Effector memory CD8-positive, alpha-beta T cell (primary cell): Measurements from ENCODE around the gene CROCC.
"Not testable (repeated sequence)": the region's sequence is repeated elsewhere in the genome, so short reads cannot be mapped to it uniquely, and the experiment has no call there.

ENCODE experiments used
- ATAC-seq: fragments of 150-1000 bp; cut with Tn5 transposase; replicated peaks from 2 replicates; pipeline ENCODE4 v1.10.0; 2021; ENCODE audit warnings: mild to moderate bottlenecking, moderate library complexity
- DNase-seq, 3 experiments: peaks; one replicate each; pipeline ENCODE4 v3.0.0; 2021
- H3K27ac Mint-ChIP-seq, 2 donors: one replicate each; pipeline ENCODE4 v1.8.0; 2022; ENCODE audit warnings: mild to moderate bottlenecking in 2 of 2, mixed read lengths in 2 of 2, moderate library complexity in 2 of 2
- H3K27me3 Mint-ChIP-seq, 2 donors: one replicate each; pipeline ENCODE4 v1.8.0; 2022; ENCODE audit warnings: mixed read lengths in 2 of 2
- H3K36me3 Mint-ChIP-seq: one replicate; pipeline ENCODE4 v1.8.0; 2022; ENCODE audit warnings: mild to moderate bottlenecking, moderate library complexity, mixed read lengths; ENCODE audit not compliant: insufficient read depth
- H3K4me1 Mint-ChIP-seq, 2 donors: one replicate each; pipeline ENCODE4 v1.8.0; 2022; ENCODE audit warnings: low read depth in 2 of 2, mixed read lengths in 2 of 2
- H3K4me3 Mint-ChIP-seq, 2 donors: one replicate each; pipeline ENCODE4 v1.8.0; 2022; ENCODE audit warnings: mild to moderate bottlenecking in 2 of 2, mixed read lengths in 2 of 2, moderate library complexity in 2 of 2
- H3K9me3 Mint-ChIP-seq, 2 donors: one replicate each; pipeline ENCODE4 v1.8.0; 2022; ENCODE audit warnings: mixed read lengths in 2 of 2

Gene CROCC

GRCh38 chr1:16948282-16948891 is 26.7 kb downstream of the CROCC start:
- H3K27ac Mint-ChIP-seq, H3K27me3 Mint-ChIP-seq, H3K4me1 Mint-ChIP-seq, H3K4me3 Mint-ChIP-seq, DNase-seq, H3K36me3 Mint-ChIP-seq, ATAC-seq, H3K9me3 Mint-ChIP-seq: not testable (repeated sequence)

GRCh38 chr1:16949026-16949425 is 27.3 kb downstream of the CROCC start:
- ATAC-seq, H3K27ac Mint-ChIP-seq, H3K4me1 Mint-ChIP-seq, H3K9me3 Mint-ChIP-seq, DNase-seq, H3K27me3 Mint-ChIP-seq, H3K36me3 Mint-ChIP-seq, H3K4me3 Mint-ChIP-seq: not testable (repeated sequence)

DNA sequence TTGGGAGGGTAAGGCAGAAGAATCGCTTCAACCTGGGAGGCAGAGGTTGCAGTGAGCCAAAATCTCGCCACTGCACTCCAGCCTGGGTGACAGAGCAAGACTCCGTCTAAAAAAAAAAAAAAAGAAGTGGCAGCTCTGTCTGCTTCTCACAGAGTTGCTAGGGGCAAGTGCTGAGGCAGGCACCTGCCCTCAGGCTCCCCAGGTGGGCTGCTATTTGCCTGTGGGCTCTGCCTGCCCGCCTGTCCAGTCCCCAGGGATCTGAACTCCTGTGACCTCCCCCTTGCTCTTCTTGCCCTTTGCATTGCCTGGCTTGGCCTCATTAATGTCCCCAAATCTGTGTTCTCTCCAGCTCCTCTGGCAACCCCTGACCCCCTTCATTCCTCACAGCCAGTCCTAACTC is 30.6 kb downstream of the CROCC start:
- not testable (repeated sequence) for H3K27ac Mint-ChIP-seq, H3K4me3 Mint-ChIP-seq, H3K36me3 Mint-ChIP-seq, DNase-seq, H3K27me3 Mint-ChIP-seq, H3K9me3 Mint-ChIP-seq, ATAC-seq, H3K4me1 Mint-ChIP-seq

DNA sequence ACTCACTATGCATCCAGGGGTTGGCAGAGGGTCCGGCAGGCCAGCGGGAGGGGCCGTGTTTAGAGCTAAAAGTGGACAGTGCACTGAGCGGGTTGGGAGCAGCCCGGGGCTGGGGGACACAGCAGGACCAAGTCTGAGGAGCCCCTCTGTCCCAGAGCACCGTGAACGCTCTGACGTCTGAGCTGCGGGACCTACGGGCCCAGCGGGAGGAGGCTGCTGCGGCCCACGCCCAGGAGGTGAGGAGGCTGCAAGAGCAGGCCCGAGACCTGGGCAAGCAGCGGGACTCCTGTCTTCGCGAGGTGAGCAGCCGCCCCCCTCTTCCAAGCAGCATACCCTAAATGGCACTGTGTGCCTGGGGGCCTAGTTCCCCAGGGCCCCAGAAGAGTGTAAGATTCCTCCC is 32.8 kb downstream of the CROCC start:
- no peak for ATAC-seq
- no peaks in the 10 kb centered on the region for H3K9me3 Mint-ChIP-seq
- no peak for DNase-seq
- H3K36me3 Mint-ChIP-seq, result no peaks in the 10 kb centered on the region
- H3K27ac Mint-ChIP-seq, result no peak overlapping the region
- H3K4me1 Mint-ChIP-seq, result peaks cover 4 to 6% of the 10 kb centered on the region in 2 donors
- no peaks in the 10 kb centered on the region for H3K27me3 Mint-ChIP-seq
- no peak overlapping the region for H3K4me3 Mint-ChIP-seq

DNA sequence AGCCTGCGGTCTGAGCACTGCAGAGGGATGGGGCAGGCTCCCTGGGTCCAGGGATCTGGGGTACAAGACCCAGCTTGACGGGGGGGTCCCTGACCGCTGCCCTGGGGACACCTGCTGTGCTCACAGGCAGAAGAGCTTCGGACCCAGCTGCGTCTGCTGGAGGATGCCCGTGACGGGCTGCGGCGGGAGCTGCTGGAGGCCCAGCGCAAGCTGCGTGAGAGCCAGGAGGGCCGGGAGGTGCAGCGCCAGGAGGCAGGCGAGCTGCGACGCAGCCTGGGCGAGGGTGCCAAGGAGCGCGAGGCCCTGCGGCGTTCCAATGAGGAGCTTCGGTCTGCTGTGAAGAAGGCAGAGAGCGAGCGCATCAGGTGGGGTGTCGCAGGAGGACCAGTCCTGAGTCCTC is 33.5 kb downstream of the CROCC start:
- Mint-ChIP-seq H3K27me3 (no peaks in the 10 kb centered on the region), H3K36me3 (no peaks in the 10 kb centered on the region), H3K27ac (no peak overlapping the region), H3K4me3 (no peak overlapping the region), H3K9me3 (no peaks in the 10 kb centered on the region), H3K4me1 (peaks cover 5 to 7% of the 10 kb centered on the region in 2 donors)
- DNase-seq (no peak), ATAC-seq (no peak)

DNA sequence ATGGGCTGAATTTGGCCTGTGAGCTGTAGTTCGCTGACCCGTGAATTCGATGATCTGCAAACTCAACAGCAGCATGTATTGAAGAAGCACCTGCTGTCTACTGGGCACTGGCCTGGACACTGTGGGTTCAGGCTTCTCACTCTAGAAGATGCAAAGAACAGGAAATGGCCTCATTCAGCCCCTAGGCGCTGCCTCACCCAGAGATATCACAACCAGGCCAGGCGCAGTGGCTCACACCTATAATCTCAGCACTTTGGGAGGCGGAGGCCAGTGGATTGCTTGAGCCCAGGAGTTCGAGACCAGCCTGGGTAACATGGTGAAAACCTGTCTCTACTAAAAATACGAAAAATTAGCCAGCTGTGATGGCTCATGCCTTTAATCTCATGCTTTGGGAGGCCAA is 35.0 kb downstream of the CROCC start:
- Mint-ChIP-seq H3K27me3 (no peaks in the 10 kb centered on the region), H3K9me3 (no peaks in the 10 kb centered on the region), H3K27ac (no peak overlapping the region), H3K36me3 (no peaks in the 10 kb centered on the region), H3K4me3 (no peak overlapping the region), H3K4me1 (peaks cover 9 to 10% of the 10 kb centered on the region in 2 donors)
- DNase-seq (no peak), ATAC-seq (no peak)

DNA sequence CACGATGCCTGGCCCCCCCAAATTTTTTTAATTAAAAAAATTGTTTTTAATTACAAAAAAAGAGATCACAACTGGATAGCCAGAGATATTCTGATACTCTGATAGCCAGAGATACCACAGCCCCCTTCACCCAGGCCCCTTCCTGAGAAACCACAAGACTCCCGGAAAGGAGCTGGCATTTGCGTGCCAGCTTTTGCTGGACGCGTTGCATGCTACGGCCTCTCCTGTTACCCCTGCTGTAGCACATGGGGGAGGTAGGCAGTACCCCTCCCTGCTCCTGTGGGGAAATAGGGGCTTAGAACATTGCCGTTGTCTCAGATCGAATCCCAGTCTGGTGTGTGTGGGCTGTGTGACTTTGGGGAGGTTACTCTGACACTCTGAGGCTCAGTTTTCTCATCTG is 36.0 kb downstream of the CROCC start:
- ATAC-seq (no peak), DNase-seq (no peak)
- no peak overlapping the region for H3K4me3 Mint-ChIP-seq

GRCh38 chr1:16958475-16958874 is 36.7 kb downstream of the CROCC start:
- Mint-ChIP-seq H3K27ac (no peak overlapping the region), H3K36me3 (peaks cover 3% of the 10 kb centered on the region), H3K4me1 (peaks cover 10 to 14% of the 10 kb centered on the region in 2 donors), H3K27me3 (no peaks in the 10 kb centered on the region), H3K4me3 (no peak overlapping the region), H3K9me3 (no peaks in the 10 kb centered on the region)
- DNase-seq (no peak), ATAC-seq (no peak)

More for the DNA sequence above, 36.0 kb downstream of the CROCC start:
- Mint-ChIP-seq H3K4me1 (peaks cover 10% of the 10 kb centered on the region in 2 donors), H3K27me3 (no peaks in the 10 kb centered on the region), H3K9me3 (no peaks in the 10 kb centered on the region), H3K36me3 (peaks cover 3% of the 10 kb centered on the region), H3K27ac (no peak overlapping the region)

- Mint-ChIP-seq H3K4me3 (peak overlapping the region; percentile 87 to 91), H3K9me3 (no peaks in the 10 kb centered on the region), H3K27me3 (no peaks in the 10 kb centered on the region), H3K36me3 (peaks cover 12% of the 10 kb centered on the region), H3K27ac (peak overlapping the region; percentile 77 to 82), H3K4me1 (peaks cover 12 to 14% of the 10 kb centered on the region in 2 donors)
- ATAC-seq (peak; percentile 95), DNase-seq (peak; percentile 67 to 71 (median 70))
These were observed 39.0 kb downstream of the CROCC start for GRCh38 chr1:16960560-16961296.

- Mint-ChIP-seq H3K27ac (peak overlapping the region in 1 of 2 donors; percentile 49), H3K36me3 (peaks cover 14% of the 10 kb centered on the region), H3K4me1 (peaks cover 12 to 14% of the 10 kb centered on the region in 2 donors), H3K9me3 (no peaks in the 10 kb centered on the region), H3K4me3 (peak overlapping the region; percentile 79 to 83), H3K27me3 (no peaks in the 10 kb centered on the region)
- DNase-seq (no peak), ATAC-seq (no peak)
These were observed 39.8 kb downstream of the CROCC start for GRCh38 chr1:16961297-16962133.

DNA sequence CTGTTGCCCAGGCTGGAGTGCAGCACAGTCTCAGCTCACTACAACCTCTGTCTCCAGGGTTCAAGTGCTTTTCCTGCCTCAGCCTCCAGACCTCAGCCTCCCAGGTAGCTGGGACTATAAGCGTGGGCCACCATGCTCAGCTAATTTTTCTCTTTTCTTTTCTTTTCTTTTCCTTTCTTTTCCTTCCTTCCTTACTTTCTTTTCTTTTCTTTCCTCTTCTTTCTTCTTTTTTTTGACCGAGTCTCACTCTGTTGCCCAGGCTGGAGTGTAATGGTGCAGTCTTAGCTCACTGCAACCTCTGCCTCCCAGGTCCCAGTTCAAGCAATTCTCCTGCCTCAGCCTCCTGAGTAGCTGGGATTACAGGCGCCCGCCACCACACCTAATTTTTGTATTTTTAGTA is 42.4 kb downstream of the CROCC start:
- Mint-ChIP-seq H3K27ac (peak overlapping the region in 1 of 2 donors; percentile 88), H3K4me1 (peaks cover 11 to 14% of the 10 kb centered on the region in 2 donors), H3K36me3 (peaks cover 14% of the 10 kb centered on the region)
- not testable (repeated sequence) for H3K4me3 Mint-ChIP-seq, DNase-seq, H3K27me3 Mint-ChIP-seq, H3K9me3 Mint-ChIP-seq, ATAC-seq

GRCh38 chr1:16965486-16966067 is 43.8 kb downstream of the CROCC start:
- DNase-seq (no peak), ATAC-seq (no peak)
- no peak overlapping the region for H3K4me3 Mint-ChIP-seq
- H3K9me3 Mint-ChIP-seq, result no peaks in the 10 kb centered on the region
- H3K36me3 Mint-ChIP-seq, result peaks cover 14% of the 10 kb centered on the region
- H3K4me1 Mint-ChIP-seq, result peaks cover 8 to 9% of the 10 kb centered on the region in 2 donors
- peak overlapping the region; percentile 15 to 65 for H3K27ac Mint-ChIP-seq
- H3K27me3 Mint-ChIP-seq, result no peaks in the 10 kb centered on the region

GRCh38 chr1:16966282-16966681 is 44.6 kb downstream of the CROCC start:
- ATAC-seq (no peak), DNase-seq (no peak)
- H3K4me3 Mint-ChIP-seq, result no peak overlapping the region
- peaks cover 7 to 9% of the 10 kb centered on the region in 2 donors for H3K4me1 Mint-ChIP-seq
- H3K27ac Mint-ChIP-seq, result no peak overlapping the region
- no peaks in the 10 kb centered on the region for H3K9me3 Mint-ChIP-seq
- H3K27me3 Mint-ChIP-seq, result no peaks in the 10 kb centered on the region
- H3K36me3 Mint-ChIP-seq, result peaks cover 14% of the 10 kb centered on the region
